ENCODE measurements around the gene FRAT2.
"Not testable (repeated sequence)": the region's sequence is repeated elsewhere in the genome, so short reads cannot be mapped to it uniquely, and the experiment has no call there.

The FRAT2 gene

GRCh38 chr10:97290576-97291356 lies 43.8 kb downstream of the FRAT2 start:
- not testable (repeated sequence) for DNase-seq

- not testable (repeated sequence) for DNase-seq
Measured at GRCh38 chr10:97290076-97290475, 44.5 kb downstream of the FRAT2 start.
